ENCODE data around the gene CERS6. TPM values are rescaled to one million over a fixed set of nuclear protein-coding genes. Genes with fewer than 3 reads are reported as not detected.

The CERS6 gene
- total RNA-seq, 1 experiment from 2014 or later: 12.4 TPM

DNA sequence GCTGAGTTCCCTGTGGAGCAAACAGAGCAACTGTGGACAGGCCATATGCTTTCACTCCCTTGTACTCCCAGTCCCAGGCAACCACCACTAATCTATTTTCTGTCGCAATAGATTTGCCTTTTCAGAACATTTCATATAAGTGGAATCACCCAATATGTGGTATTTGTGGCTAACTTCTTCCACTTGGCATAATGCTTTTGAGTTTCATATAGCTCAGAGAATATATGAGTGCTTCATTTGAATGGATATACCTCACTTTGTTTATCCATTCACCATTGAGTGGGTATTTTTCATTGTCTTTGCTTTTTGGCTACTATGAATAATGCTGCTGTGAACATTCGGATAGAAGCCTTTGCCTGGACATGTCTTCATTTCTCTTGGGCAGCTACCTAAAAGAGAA lies 151.9 kb downstream of the CERS6 start:
- Histone ChIP-seq H3K27me3 (no peaks in the 10 kb centered on the region), H3K36me3 (no peaks in the 10 kb centered on the region), H3K4me3 (no peak overlapping the region), H3K9me3 (peaks cover 10% of the 10 kb centered on the region)
- no peak for DNase-seq

DNA sequence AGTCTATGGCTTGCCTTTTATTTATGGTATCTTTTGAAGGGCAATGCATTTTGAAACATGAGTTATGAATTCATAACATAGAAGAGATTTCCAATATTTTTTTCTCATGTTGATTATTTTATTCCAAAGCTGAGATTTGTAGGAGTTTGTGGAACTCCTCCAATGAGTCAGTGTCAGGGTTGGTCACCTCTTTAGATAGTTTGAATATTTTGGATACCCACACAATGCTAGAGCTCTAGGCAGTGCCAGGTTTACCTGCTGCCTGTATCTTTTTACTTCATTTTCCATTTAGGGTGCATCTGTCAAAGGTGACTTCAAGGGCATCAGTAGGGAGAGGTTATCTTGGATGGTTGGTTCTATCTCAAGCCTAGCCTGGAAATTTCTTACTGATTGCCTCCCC lies 152.7 kb downstream of the CERS6 start:
- Histone ChIP-seq H3K27me3 (no peaks in the 10 kb centered on the region), H3K36me3 (no peaks in the 10 kb centered on the region), H3K4me3 (no peak overlapping the region), H3K9me3 (peaks cover 10% of the 10 kb centered on the region)
- no peak for DNase-seq

DNA sequence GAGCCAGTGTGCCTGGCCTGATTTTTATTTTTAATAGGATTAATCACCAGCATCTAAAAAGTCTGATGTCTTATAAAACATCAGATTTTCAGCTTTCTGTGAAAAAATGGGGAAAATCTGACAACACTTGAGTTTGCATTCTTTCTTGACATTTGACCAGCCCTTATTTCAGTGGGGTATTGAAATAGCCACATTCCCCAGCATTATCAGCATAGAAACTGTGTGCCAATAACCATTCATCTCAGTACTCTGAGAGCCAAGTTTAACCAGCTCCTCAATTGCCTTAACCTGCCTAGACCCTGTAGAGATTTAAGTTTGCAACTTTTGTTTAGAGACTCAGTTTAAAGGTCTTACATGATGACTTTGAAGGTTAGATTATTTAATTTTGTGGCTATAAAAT lies 155.0 kb downstream of the CERS6 start:
- Histone ChIP-seq H3K4me3 (no peak overlapping the region), H3K9me3 (no peaks in the 10 kb centered on the region), H3K27me3 (no peaks in the 10 kb centered on the region), H3K36me3 (no peaks in the 10 kb centered on the region)
- no peak for DNase-seq

DNA sequence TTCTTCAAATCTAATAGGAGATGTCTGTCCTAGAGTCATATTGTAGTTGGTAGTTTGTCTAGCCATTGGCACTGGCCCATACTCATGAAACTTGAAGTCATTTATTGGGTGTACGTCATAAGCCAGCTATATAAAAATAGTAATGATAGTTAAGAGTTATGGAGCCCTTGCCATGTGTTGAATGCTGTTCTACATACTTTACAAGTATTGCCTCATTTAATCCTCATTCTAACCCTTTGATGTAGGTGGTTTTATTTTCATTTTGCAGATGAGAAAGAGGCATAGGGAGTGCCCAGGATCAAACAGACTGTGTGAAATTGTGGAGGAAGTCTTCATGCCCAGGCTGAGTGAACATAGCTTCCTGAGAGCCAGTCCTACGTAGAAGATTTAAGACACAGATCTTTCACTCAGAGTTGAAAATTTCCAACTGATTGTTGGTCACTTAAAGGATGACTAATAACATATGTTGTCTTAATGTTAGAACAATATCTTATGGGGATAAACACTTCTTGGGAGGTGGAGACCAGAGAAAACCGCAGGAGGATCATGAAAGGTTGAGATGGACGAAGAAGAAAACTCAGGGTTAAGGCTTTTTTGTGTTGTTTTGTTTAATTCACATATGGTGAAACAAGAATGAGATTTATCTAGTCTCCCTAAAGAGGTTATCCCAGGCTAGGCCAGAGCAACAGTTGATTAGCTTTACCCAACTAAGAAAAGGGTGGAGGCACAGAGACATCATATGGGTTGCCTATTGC lies 156.0 kb downstream of the CERS6 start:
- Histone ChIP-seq H3K36me3 (no peaks in the 10 kb centered on the region), H3K27me3 (no peaks in the 10 kb centered on the region), H3K4me3 (no peak overlapping the region), H3K9me3 (no peaks in the 10 kb centered on the region)
- DNase-seq: no peak

DNA sequence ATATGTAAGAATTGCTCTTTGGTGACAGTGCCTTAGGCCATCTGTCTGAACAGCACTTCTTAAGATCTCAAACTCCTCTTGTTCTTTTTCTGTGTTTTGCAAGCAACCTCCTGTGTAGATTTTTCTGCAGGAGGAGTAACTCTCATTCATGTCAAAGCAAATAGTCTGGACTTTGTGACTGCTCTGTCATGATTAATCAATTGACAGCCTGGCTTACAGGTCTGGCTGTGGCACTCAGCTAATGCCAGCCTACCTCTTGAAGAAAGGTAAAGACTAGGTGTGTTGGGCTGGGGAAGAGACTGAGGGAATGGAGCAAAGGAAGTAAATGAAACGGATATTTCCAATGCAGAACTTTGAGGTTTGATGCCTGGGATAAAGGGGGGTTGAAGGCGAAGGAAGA lies 156.6 kb downstream of the CERS6 start:
- DNase-seq: no peak
- H3K4me3 ChIP-seq: no peak overlapping the region
- no peaks in the 10 kb centered on the region for H3K9me3 ChIP-seq
- no peaks in the 10 kb centered on the region for H3K36me3 ChIP-seq
- H3K27me3 ChIP-seq: no peaks in the 10 kb centered on the region

DNA sequence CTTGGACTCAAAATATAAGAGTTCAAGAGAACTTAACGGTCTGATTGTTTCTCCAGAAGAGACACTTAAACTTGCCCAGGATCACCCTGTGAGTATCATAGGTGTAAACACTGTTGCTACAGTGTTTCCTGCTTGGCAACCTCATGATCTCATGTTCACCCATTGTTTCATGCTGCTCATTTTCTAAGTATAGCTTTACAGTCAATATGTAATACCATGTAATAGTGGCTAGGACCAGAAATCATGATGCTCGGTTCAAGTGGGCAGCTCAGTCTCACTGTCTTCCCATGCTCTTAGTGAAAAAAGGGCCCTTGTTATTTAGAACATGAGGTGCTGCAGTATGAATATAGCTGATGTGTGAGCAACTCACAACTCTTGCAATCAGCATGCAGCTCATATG lies 157.5 kb downstream of the CERS6 start:
- no peaks in the 10 kb centered on the region for H3K36me3 ChIP-seq
- no peaks in the 10 kb centered on the region for H3K27me3 ChIP-seq
- DNase-seq: no peak
- H3K9me3 ChIP-seq: no peaks in the 10 kb centered on the region
- no peak overlapping the region for H3K4me3 ChIP-seq

DNA sequence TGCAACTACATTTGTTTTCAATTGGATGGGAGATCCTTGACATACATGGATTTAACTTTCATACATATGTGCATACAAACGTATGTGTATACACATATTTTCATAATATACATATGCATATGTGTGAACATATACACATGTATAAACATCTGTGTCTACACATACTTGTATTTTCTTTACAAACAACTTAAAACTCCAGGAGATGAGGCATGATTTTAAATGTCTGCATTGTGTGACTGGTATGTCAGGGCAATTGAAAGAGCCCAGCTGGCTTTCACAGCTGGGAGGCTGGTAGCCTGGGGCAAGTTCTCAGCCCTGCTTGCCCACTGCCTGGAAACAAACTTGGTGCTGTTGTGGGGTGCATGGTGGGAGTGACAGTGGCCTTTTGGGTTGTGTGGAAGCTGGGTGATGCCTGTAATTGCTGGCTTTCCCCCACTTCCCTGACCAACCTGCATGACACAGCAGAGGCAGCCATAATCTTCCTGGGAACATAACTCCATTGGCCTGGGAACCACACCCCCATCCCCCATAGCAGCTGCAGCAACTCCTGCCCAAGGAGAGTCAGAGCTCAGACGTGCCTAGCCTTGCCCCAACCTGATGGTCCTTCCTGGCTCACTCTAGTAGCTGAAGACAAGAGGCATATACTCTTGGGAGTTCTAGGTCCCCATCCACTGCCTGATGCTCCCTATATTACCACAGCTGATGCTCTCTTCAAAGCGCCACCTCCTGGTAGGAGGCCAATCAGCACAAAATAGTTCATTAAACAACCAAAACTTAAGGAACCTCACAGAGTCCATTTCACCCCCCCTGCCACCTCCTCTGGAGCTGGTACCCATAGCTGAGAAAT lies 158.3 kb downstream of the CERS6 start:
- no peak overlapping the region for H3K4me3 ChIP-seq
- H3K27me3 ChIP-seq: no peaks in the 10 kb centered on the region
- DNase-seq: no peak
- H3K36me3 ChIP-seq: no peaks in the 10 kb centered on the region
- H3K9me3 ChIP-seq: no peaks in the 10 kb centered on the region

DNA sequence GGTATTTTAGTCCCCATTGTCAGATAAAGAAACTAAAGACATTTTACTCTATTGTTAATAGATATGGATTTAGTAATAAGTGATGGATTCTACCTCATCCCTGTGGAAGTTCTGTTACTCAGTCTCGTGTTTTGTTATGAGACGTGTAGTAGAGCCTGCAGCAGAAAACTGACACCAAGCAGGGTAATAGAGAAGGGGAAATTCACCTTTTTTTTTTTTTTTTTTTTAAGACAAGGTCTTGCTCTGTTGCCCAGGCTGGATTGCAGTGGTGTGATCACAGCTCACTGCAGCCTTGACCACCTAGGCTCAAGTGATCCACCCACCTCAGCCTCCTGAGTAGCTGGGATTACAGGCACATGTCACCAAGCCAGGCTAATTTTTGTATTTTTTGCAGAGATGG lies 164.5 kb downstream of the CERS6 start:
- no peaks in the 10 kb centered on the region for H3K9me3 ChIP-seq
- H3K4me3 ChIP-seq: no peak overlapping the region
- no peaks in the 10 kb centered on the region for H3K36me3 ChIP-seq
- DNase-seq: no peak
- no peaks in the 10 kb centered on the region for H3K27me3 ChIP-seq

GRCh38 chr2:168622559-168622958 lies 166.5 kb downstream of the CERS6 start:
- no peak for DNase-seq
- H3K9me3 ChIP-seq: no peaks in the 10 kb centered on the region
- H3K4me3 ChIP-seq: no peak overlapping the region

DNA sequence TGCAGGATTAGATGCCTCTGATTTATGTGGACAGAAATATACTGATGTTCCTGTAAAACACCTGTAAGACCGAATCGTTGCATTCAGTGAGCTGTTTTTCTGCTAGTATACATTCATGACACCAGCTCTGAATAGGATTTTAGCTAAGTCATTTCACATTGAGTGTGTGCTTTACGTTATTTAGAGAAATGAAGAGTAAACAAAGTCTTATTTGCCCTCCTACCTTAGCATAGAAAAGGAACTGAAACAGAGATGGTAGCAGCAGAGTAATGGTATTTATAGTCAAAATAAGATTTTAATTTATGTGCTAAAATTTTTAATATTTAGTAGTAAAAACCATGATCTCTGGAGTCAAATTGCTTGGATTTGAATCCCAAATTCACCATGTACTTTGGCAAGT lies 168.0 kb downstream of the CERS6 start:
- Histone ChIP-seq H3K36me3 (no peaks in the 10 kb centered on the region), H3K27me3 (no peaks in the 10 kb centered on the region), H3K4me3 (no peak overlapping the region), H3K9me3 (no peaks in the 10 kb centered on the region)
- no peak for DNase-seq

More at GRCh38 chr2:168622559-168622958, 166.5 kb downstream of the CERS6 start:
- H3K27me3 ChIP-seq: no peaks in the 10 kb centered on the region
- no peaks in the 10 kb centered on the region for H3K36me3 ChIP-seq

DNA sequence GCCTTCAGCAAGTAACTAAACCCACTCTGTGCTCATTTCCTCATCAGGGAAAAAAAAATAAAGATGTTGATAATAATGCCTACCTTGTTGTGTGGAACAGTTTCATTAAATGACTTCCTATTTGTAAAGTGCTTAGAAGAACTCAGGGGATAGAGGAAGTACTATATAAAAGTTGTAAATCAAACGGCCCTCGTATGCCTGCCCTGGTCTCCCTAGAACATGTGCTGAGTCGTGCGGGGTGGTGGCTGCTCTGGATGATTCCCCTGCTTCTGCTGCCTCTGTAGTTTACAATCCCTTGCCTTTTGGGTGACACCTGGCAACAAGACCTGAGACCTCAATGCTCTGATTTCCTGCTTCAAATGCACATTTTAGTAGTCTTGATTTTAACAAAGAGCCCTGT lies 170.0 kb downstream of the CERS6 start:
- H3K27me3 ChIP-seq: no peaks in the 10 kb centered on the region
- no peaks in the 10 kb centered on the region for H3K36me3 ChIP-seq
- no peak for DNase-seq
- H3K4me3 ChIP-seq: no peak overlapping the region
- H3K9me3 ChIP-seq: no peaks in the 10 kb centered on the region

DNA sequence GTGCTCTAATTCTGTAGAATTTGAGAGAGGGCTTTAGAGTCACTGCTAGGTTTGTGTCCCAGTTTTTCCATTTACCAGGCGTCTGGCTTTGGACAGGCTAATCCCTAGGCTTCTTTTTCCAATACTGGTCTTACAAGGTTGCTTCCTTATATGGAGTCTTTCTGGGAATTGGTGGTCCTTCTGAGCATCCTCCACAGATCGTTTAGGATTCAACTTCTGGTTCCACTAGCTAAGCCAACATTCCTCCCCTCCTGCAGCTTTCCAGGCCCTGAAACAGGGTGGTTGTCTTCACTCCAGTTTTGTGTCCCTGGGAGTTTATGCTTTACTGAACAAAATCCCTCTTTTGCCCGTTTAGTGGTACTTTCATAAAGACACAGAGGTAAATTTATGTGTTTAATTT lies 170.6 kb downstream of the CERS6 start:
- Histone ChIP-seq H3K36me3 (no peaks in the 10 kb centered on the region), H3K27me3 (no peaks in the 10 kb centered on the region), H3K9me3 (no peaks in the 10 kb centered on the region), H3K4me3 (no peak overlapping the region)
- no peak for DNase-seq

DNA sequence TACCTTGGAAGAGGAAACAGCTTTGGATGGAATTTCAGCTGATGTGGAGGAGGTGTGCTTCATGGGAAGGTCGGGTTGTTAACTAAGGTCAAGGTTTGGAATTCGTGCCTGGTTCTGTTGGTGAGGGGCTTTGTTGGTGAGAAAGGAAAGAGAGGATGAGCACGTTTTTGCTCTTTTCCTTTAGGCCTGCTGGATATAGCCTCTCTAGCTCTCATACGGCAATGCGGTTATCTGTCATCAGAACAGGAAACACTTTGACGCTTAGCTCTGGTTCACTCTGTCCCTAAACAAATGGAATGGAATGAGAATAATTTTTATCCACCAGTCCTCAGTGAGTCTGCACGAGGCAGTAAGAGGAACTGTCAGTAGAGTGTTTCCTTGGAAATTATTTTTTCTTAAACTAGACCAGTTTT lies 176.6 kb downstream of the CERS6 start:
- Histone ChIP-seq H3K36me3 (no peaks in the 10 kb centered on the region), H3K27me3 (no peaks in the 10 kb centered on the region), H3K4me3 (no peak overlapping the region), H3K9me3 (no peaks in the 10 kb centered on the region)
- no peak for DNase-seq

GRCh38 chr2:168633200-168633599 lies 177.1 kb downstream of the CERS6 start:
- no peak for DNase-seq
- no peaks in the 10 kb centered on the region for H3K9me3 ChIP-seq
- no peak overlapping the region for H3K4me3 ChIP-seq
- no peaks in the 10 kb centered on the region for H3K27me3 ChIP-seq
- no peaks in the 10 kb centered on the region for H3K36me3 ChIP-seq

DNA sequence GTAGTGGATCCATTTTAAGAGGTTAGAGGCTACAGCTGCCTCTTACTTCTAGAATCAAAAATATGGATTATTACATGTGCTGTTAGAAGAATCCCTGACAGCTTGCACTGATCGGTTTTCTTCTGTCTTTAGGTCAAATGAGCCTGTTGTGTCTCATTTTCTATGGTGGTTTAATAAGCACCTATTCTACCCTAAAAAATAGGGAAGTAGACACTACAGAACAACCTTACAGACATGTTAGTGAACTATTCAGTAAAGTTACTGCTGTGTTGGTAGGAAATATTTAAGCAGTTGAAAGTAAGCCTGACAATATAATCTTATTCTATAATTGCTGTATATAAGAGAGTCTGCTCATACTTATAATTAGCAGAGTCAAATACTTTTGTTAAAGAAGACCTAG lies 177.8 kb downstream of the CERS6 start:
- H3K27me3 ChIP-seq: no peaks in the 10 kb centered on the region
- no peak overlapping the region for H3K4me3 ChIP-seq
- no peaks in the 10 kb centered on the region for H3K36me3 ChIP-seq
- H3K9me3 ChIP-seq: no peaks in the 10 kb centered on the region
- no peak for DNase-seq

GRCh38 chr2:168635065-168635577 lies 179.0 kb downstream of the CERS6 start:
- DNase-seq: no peak
- Histone ChIP-seq H3K27me3 (no peaks in the 10 kb centered on the region), H3K36me3 (no peaks in the 10 kb centered on the region), H3K4me3 (no peak overlapping the region), H3K9me3 (no peaks in the 10 kb centered on the region)

GRCh38 chr2:168639018-168639417 lies 182.9 kb downstream of the CERS6 start:
- Histone ChIP-seq H3K4me3 (no peak overlapping the region), H3K9me3 (no peaks in the 10 kb centered on the region), H3K27me3 (no peaks in the 10 kb centered on the region), H3K36me3 (no peaks in the 10 kb centered on the region)
- DNase-seq: no peak

Data from MG63 (cell line).